Measurements from ENCODE around the gene DNAJC27. TPM values are rescaled to one million over a fixed set of nuclear protein-coding genes. Genes with fewer than 3 reads are reported as not detected.

Gene DNAJC27
- total and polyA plus RNA-seq, 2 of the 13 experiments (the other 11 are each of a cell fraction or from before 2014, with no cell fraction given) = 3.1 to 3.7 TPM

DNA sequence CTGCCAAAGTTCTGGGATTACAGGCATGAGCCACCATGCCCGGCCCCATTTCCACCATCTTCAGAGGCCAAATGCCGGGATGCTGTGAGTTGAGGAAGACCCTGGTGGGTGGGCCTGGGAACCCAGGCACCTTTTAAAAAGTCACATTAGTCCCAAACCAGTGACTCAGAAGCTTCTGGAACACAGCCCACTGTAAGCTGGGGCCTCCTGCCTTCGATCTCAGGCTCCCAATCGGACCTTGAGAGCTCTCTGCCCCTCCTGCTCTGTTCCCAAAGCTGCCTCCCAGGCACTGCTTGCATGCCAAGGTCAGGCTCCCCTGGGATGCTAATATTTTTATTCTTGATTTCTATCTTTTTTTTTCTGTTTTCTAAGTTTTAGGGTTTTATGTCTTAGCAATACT is 56.0 kb downstream of the DNAJC27 start:
- H3K36me3 ChIP-seq (replicated peaks in 1 of 2; ENCODE audit: control insufficient read depth in 1 of 2, insufficient read depth in 2 of 2, low read length in 2 of 2) = no peaks in the 10 kb centered on the region
- intact Hi-C loops (cut with micrococcal nuclease; ENCODE audit: unreplicated experiment) = no loop called here
- WGBS (ENCODE audit: low lambda C conversion rate) = 24% methylated on average over 3 of the region's 4 CpGs
- no peaks in the 10 kb centered on the region for H3K9me3 ChIP-seq (ENCODE audit: low read length)
- no peaks in the 10 kb centered on the region for H3K79me2 ChIP-seq (ENCODE audit: insufficient read depth, low read length)
- BruUV-seq (replicated peaks) = no TSS peak
- H3K9ac ChIP-seq (ENCODE audit: insufficient read depth, low read depth, low read length) = no peak overlapping the region
- FAIRE-seq (no peak), ATAC-seq (no peak), DNase-seq (ENCODE audit: low spot score) (no peak)
- peaks cover 9% of the 10 kb centered on the region for H3K4me1 ChIP-seq (ENCODE audit: insufficient read depth, low read length)
- no peak for TF ChIP-seq HNRNPUL1 (IDR thresholded peaks at IDR 0.05; ENCODE audit: low read depth, low read length)
- no peak for TF ChIP-seq HNRNPLL (IDR thresholded peaks at IDR 0.05; ENCODE audit: low read depth, low read length, poor library complexity, severe bottlenecking)
- no peak for TF ChIP-seq MAZ (IDR thresholded peaks at IDR 0.05; ENCODE audit: borderline replicate concordance, low read depth, low read length)
- no peak for TF ChIP-seq MAZ (CRISPR knock-in tag; IDR thresholded peaks at IDR 0.05; ENCODE audit: low read depth)
- TF ChIP-seq KAT8 (CRISPR knock-in tag; IDR thresholded peaks at IDR 0.05) = no peak
- no peak for TF ChIP-seq MYPOP (CRISPR knock-in tag; IDR thresholded peaks at IDR 0.05)
- TF ChIP-seq ZNF749 (CRISPR knock-in tag; IDR thresholded peaks at IDR 0.05; ENCODE audit: borderline replicate concordance) = 0 out of 2 replicates have a peak, but pooled peaks have one; percentile 28
- no peak for TF ChIP-seq IKZF1 (IDR thresholded peaks at IDR 0.05)
- no peak for TF ChIP-seq FOSL1 (CRISPR knock-in tag; IDR thresholded peaks at IDR 0.05; ENCODE audit: borderline replicate concordance)
- H3K4me2 ChIP-seq (ENCODE audit: low read depth, low read length) = no peak overlapping the region
- H3K4me3 ChIP-seq (replicated peaks in 1 of 3; ENCODE audit: insufficient read depth in 1 of 3, low read depth in 2 of 3, low read length in 3 of 3) = no peak overlapping the region
- H2AFZ ChIP-seq (ENCODE audit: low read length) = no peak overlapping the region
- in situ Hi-C loops (cut with HindIII; ENCODE audit: extremely low pct_ligation_motif_present, low pct_unique_long_range_greater_than_20kb) = no loop called here
- ChIA-PET CTCF (ENCODE audit: low intra/inter-chr PET ratio, low total read pairs) (no interaction called here), POLR2A (no interaction called here)
- H3K27me3 ChIP-seq (ENCODE audit: control insufficient read depth in 1 of 2, insufficient read depth in 2 of 2, low read length in 2 of 2) = peaks cover 20 to 70% of the 10 kb centered on the region in 2 experiments
- H3K27ac ChIP-seq (ENCODE audit: extremely low read length, insufficient read depth, low read length) = no peak overlapping the region
- H4K20me1 ChIP-seq (ENCODE audit: insufficient read depth, low read length) = no peaks in the 10 kb centered on the region; the same call in 1 of the 2 replicates
